Measurements from ENCODE around the gene OR8K1. TPM values are rescaled to one million over a fixed set of nuclear protein-coding genes. Genes with fewer than 3 reads are reported as not detected.

Gene OR8K1
- total RNA-seq, 2 experiments from 2014 or later: not detected

Other genes starting within 250 kb of the OR8K1 start
- not detected for gene OR8H2, start 242.4 kb upstream of the OR8K1 start, total RNA-seq
- gene OR8H3, start 223.7 kb upstream of the OR8K1 start, total RNA-seq: not detected
- not detected for gene OR8J3, start 205.8 kb upstream of the OR8K1 start, total RNA-seq
- not detected for gene OR8K5, start 185.7 kb upstream of the OR8K1 start, total RNA-seq
- not detected for gene OR5J2, start 169.4 kb upstream of the OR8K1 start, total RNA-seq
- not detected for gene OR5T2, start 111.8 kb upstream of the OR8K1 start, total RNA-seq
- gene OR5T3, start 93.8 kb upstream of the OR8K1 start, total RNA-seq: not detected
- not detected for gene OR5T1, start 71.9 kb upstream of the OR8K1 start, total RNA-seq
- not detected for gene OR8H1, start 53.8 kb upstream of the OR8K1 start, total RNA-seq
- gene OR8K3, start 30.9 kb upstream of the OR8K1 start, total RNA-seq: not detected
- not detected for gene OR8J1, start 8.3 kb downstream of the OR8K1 start, total RNA-seq
- not detected for gene OR8U1, start 29.6 kb downstream of the OR8K1 start, total RNA-seq
- not detected for gene OR5AL1, start 66.7 kb downstream of the OR8K1 start, total RNA-seq
- not detected for gene OR5M3, start 127.3 kb downstream of the OR8K1 start, total RNA-seq
- not detected for gene OR5M8, start 145.3 kb downstream of the OR8K1 start, total RNA-seq
- gene OR5M11, start 197.2 kb downstream of the OR8K1 start, total RNA-seq: not detected
- gene OR5M10, start 231.7 kb downstream of the OR8K1 start, total RNA-seq: not detected

Data from activated CD8-positive, alpha-beta memory T cell treated with anti-CD3 and anti-CD28 coated beads, Interleukin-2, amount 10 ng/mL, durations not matched to agents 7 days and 5 days (primary cell).